Fibroblast of mammary gland (primary cell): Measurements from ENCODE around the gene FOXO1.

Experiments
- DNase-seq: peaks from one replicate; pipeline ENCODE4 v3.0.0-alpha.2; 2010; ENCODE audit warnings: low read depth
- H3K4me3 ChIP-seq: 2 replicates; pipeline ENCODE4 v1.5.1; 2011; ENCODE audit warnings: low read depth, mild to moderate bottlenecking, low read length, moderate library complexity; ENCODE audit not compliant: control insufficient read depth
- CTCF ChIP-seq: conservative IDR thresholded peaks from 2 replicates; pipeline ENCODE4 v1.5.1; 2011; ENCODE audit warnings: low read depth, low read length, inconsistent platforms; ENCODE audit not compliant: control insufficient read depth, insufficient read depth

The FOXO1 gene

GRCh38 chr13:40533072-40533471, 133.4 kb downstream of the FOXO1 start:
- H3K4me3 ChIP-seq, result no peak overlapping the region
- TF ChIP-seq CTCF, result no peak
- no peak for DNase-seq

GRCh38 chr13:40530961-40531360, 135.5 kb downstream of the FOXO1 start:
- TF ChIP-seq CTCF, result no peak
- no peak overlapping the region for H3K4me3 ChIP-seq
- DNase-seq, result no peak

GRCh38 chr13:40528881-40529280, 137.6 kb downstream of the FOXO1 start:
- TF ChIP-seq CTCF, result no peak
- no peak overlapping the region for H3K4me3 ChIP-seq
- DNase-seq, result no peak

GRCh38 chr13:40527914-40528313, 138.5 kb downstream of the FOXO1 start:
- no peak for TF ChIP-seq CTCF
- H3K4me3 ChIP-seq, result no peak overlapping the region
- DNase-seq, result no peak

GRCh38 chr13:40522282-40522681, 144.2 kb downstream of the FOXO1 start:
- DNase-seq, result no peak
- no peak overlapping the region for H3K4me3 ChIP-seq
- no peak for TF ChIP-seq CTCF

GRCh38 chr13:40520916-40521315, 145.5 kb downstream of the FOXO1 start:
- H3K4me3 ChIP-seq, result no peak overlapping the region
- TF ChIP-seq CTCF, result no peak
- no peak for DNase-seq

GRCh38 chr13:40519637-40520036, 146.8 kb downstream of the FOXO1 start:
- no peak for TF ChIP-seq CTCF
- DNase-seq, result no peak
- H3K4me3 ChIP-seq, result no peak overlapping the region
